H9 (cell line): ENCODE measurements around the gene ITGA11. TPM values are rescaled to one million over a fixed set of nuclear protein-coding genes. Genes with fewer than 3 reads are reported as not detected.

ENCODE experiments used
- DNase-seq: peaks from one replicate; pipeline ENCODE4 v3.0.0-alpha.2; 2017
- H2AFZ ChIP-seq: one replicate; pipeline ENCODE4 v1.6.1; 2013; ENCODE audit warnings: mild to moderate bottlenecking, low read length, control low read depth, moderate library complexity
- H2AK5ac ChIP-seq: 2 replicates; pipeline ENCODE4 v1.6.1; 2013; ENCODE audit warnings: low read length, control low read depth, mixed read lengths; ENCODE audit not compliant: insufficient read length
- H2BK120ac ChIP-seq: one replicate; pipeline ENCODE4 v1.6.1; 2013; ENCODE audit warnings: low read depth, mild to moderate bottlenecking, low read length, control low read depth, inconsistent platforms; ENCODE audit not compliant: poor library complexity, severe bottlenecking
- H2BK12ac ChIP-seq: 2 replicates; pipeline ENCODE4 v1.6.1; 2013; ENCODE audit warnings: low read length, control low read depth, mixed read lengths, low read depth; ENCODE audit not compliant: insufficient read length
- H2BK15ac ChIP-seq: 2 replicates; pipeline ENCODE4 v1.6.1; 2013; ENCODE audit warnings: low read depth, low read length, control low read depth
- H2BK20ac ChIP-seq: one replicate; pipeline ENCODE4 v1.6.1; 2013; ENCODE audit warnings: low read depth, mild to moderate bottlenecking, low read length, control low read depth, inconsistent platforms; ENCODE audit not compliant: poor library complexity, severe bottlenecking
- H2BK5ac ChIP-seq: 2 replicates; pipeline ENCODE4 v1.6.1; 2013; ENCODE audit warnings: low read length, control low read depth, mixed read lengths; ENCODE audit not compliant: insufficient read length
- H3K14ac ChIP-seq: 2 replicates; pipeline ENCODE4 v1.6.1; 2013; ENCODE audit warnings: low read length, control low read depth; ENCODE audit not compliant: insufficient read depth
- H3K18ac ChIP-seq: 2 replicates; pipeline ENCODE4 v1.6.1; 2013; ENCODE audit warnings: low read depth, mild to moderate bottlenecking, mixed read lengths, low read length, control low read depth; ENCODE audit not compliant: insufficient read length
- H3K23ac ChIP-seq: 2 replicates; pipeline ENCODE4 v1.6.1; 2013; ENCODE audit warnings: low read length, control low read depth, mixed read lengths, low read depth; ENCODE audit not compliant: insufficient read length
- H3K23me2 ChIP-seq: 2 replicates; pipeline ENCODE4 v1.6.1; 2013; ENCODE audit warnings: low read depth, mild to moderate bottlenecking, mixed read lengths, low read length, control low read depth; ENCODE audit not compliant: insufficient read length, poor library complexity, severe bottlenecking
- H3K27ac ChIP-seq: 2 replicates; pipeline ENCODE4 v1.5.1; 2013; ENCODE audit warnings: low read length, control low read depth, mixed read lengths, low read depth; ENCODE audit not compliant: insufficient read length
- H3K27me3 ChIP-seq: 2 replicates; pipeline ENCODE4 v1.6.1; 2013; ENCODE audit warnings: low read length, control low read depth, inconsistent platforms; ENCODE audit not compliant: insufficient read depth
- H3K4ac ChIP-seq: 2 replicates; pipeline ENCODE4 v1.6.1; 2013; ENCODE audit warnings: low read depth, mild to moderate bottlenecking, control low read depth, inconsistent platforms, low read length, moderate library complexity
- H3K4me1 ChIP-seq: 2 replicates; pipeline ENCODE4 v1.6.1; 2013; ENCODE audit warnings: low read length, control low read depth, inconsistent platforms; ENCODE audit not compliant: insufficient read depth
- H3K4me2 ChIP-seq: 2 replicates; pipeline ENCODE4 v1.6.1; 2013; ENCODE audit warnings: low read length, control low read depth, mixed read lengths; ENCODE audit not compliant: insufficient read length, insufficient read depth
- H3K56ac ChIP-seq: 2 replicates; pipeline ENCODE4 v1.6.1; 2013; ENCODE audit warnings: low read depth, mild to moderate bottlenecking, mixed read lengths, low read length, control low read depth; ENCODE audit not compliant: insufficient read length
- H3K79me1 ChIP-seq: 2 replicates; pipeline ENCODE4 v1.6.1; 2013; ENCODE audit warnings: low read depth, mild to moderate bottlenecking, moderate library complexity, low read length, control low read depth, inconsistent platforms; ENCODE audit not compliant: insufficient read depth, poor library complexity, severe bottlenecking
- H3K79me2 ChIP-seq: 2 replicates; pipeline ENCODE4 v1.6.1; 2013; ENCODE audit warnings: low read length, control low read depth, inconsistent platforms; ENCODE audit not compliant: insufficient read depth
- H3K9ac ChIP-seq: 2 replicates; pipeline ENCODE4 v1.6.1; 2013; ENCODE audit warnings: low read length, control low read depth, mixed read lengths; ENCODE audit not compliant: insufficient read length; ENCODE audit errors: extremely low read depth
- H3K9me3 ChIP-seq: one replicate; pipeline ENCODE4 v1.6.1; 2013; ENCODE audit warnings: low read depth, low read length, inconsistent platforms; ENCODE audit not compliant: control insufficient read depth
- H3T11ph ChIP-seq: one replicate; pipeline ENCODE4 v1.6.1; 2013; ENCODE audit warnings: mild to moderate bottlenecking, low read length, control low read depth, inconsistent platforms
- H4K20me1 ChIP-seq: one replicate; pipeline ENCODE4 v1.6.1; 2013; ENCODE audit not compliant: control insufficient read depth, insufficient read length, insufficient read depth
- H4K5ac ChIP-seq: 2 replicates; pipeline ENCODE4 v1.6.1; 2013; ENCODE audit warnings: low read depth, mild to moderate bottlenecking, mixed read lengths, low read length, control low read depth; ENCODE audit not compliant: insufficient read length
- H4K8ac ChIP-seq: replicated peaks from 2 replicates; pipeline ENCODE4 v1.6.1; 2013; ENCODE audit warnings: low read length, control low read depth, mixed read lengths, low read depth; ENCODE audit not compliant: insufficient read length
- H4K91ac ChIP-seq: 2 replicates; pipeline ENCODE4 v1.6.1; 2013; ENCODE audit warnings: low read depth, mild to moderate bottlenecking, moderate library complexity, mixed read lengths, low read length, control low read depth; ENCODE audit not compliant: insufficient read length
- H3K27ac Mint-ChIP-seq, 3 experiments: 2 replicates in 2 of 3; 3 replicates in 1 of 3; pipeline ENCODE4 v1.8.0; 2020 to 2021; ENCODE audit warnings: mixed read lengths in 3 of 3, mild to moderate bottlenecking in 1 of 3, moderate library complexity in 1 of 3
- H3K27me3 Mint-ChIP-seq: 2 replicates; pipeline ENCODE4 v1.8.0; 2021; ENCODE audit warnings: low read depth, mild to moderate bottlenecking, moderate library complexity, mixed read lengths
- H3K36me3 Mint-ChIP-seq, 3 experiments: 2 replicates in 2 of 3; 3 replicates in 1 of 3; pipeline ENCODE4 v1.8.0; 2020 to 2021; ENCODE audit warnings: low read depth in 3 of 3, mixed read lengths in 3 of 3; ENCODE audit not compliant: insufficient read depth in 1 of 3
- H3K4me1 Mint-ChIP-seq, 2 experiments: 2 replicates each; pipeline ENCODE4 v1.8.0; 2020; ENCODE audit warnings: mixed read lengths in 2 of 2
- H3K4me3 Mint-ChIP-seq, 2 experiments: 2 replicates in 1 of 2; 3 replicates in 1 of 2; pipeline ENCODE4 v1.8.0; 2020 to 2021; ENCODE audit warnings: mild to moderate bottlenecking in 2 of 2, mixed read lengths in 2 of 2, moderate library complexity in 1 of 2
- H3K9me3 Mint-ChIP-seq, 2 experiments: 2 replicates in 1 of 2; 3 replicates in 1 of 2; pipeline ENCODE4 v1.8.0; 2020; ENCODE audit warnings: mild to moderate bottlenecking in 2 of 2, mixed read lengths in 2 of 2, moderate library complexity in 1 of 2
- CTCF ChIP-seq: fragments of 200-600 bp; sonication (generic); conservative IDR thresholded peaks from 3 replicates; pipeline ENCODE4 v1.8.0; 2021; ENCODE audit warnings: antibody characterized with exemption, mild to moderate bottlenecking
- WGBS: extraction: QIAGEN DNeasy Blood & Tissue Kit; methylation state at CpG from one replicate; pipeline ENCODE4 v1.1.7; 2013; ENCODE audit warnings: missing lambda C conversion rate, low lambda C conversion rate, mixed read lengths; ENCODE audit not compliant: insufficient read length; ENCODE audit errors: extremely low coverage; 5-methylcytosine and 5-hydroxymethylcytosine counted together
- total RNA-seq: library from RNA; stranded (reverse); gene quantifications from 2 replicates; pipeline ENCODE4 v1.2.1, GENCODE V29; 2021

ITGA11 gene
- total RNA-seq, 1 experiment from 2014 or later, result 0.07 TPM

DNA sequence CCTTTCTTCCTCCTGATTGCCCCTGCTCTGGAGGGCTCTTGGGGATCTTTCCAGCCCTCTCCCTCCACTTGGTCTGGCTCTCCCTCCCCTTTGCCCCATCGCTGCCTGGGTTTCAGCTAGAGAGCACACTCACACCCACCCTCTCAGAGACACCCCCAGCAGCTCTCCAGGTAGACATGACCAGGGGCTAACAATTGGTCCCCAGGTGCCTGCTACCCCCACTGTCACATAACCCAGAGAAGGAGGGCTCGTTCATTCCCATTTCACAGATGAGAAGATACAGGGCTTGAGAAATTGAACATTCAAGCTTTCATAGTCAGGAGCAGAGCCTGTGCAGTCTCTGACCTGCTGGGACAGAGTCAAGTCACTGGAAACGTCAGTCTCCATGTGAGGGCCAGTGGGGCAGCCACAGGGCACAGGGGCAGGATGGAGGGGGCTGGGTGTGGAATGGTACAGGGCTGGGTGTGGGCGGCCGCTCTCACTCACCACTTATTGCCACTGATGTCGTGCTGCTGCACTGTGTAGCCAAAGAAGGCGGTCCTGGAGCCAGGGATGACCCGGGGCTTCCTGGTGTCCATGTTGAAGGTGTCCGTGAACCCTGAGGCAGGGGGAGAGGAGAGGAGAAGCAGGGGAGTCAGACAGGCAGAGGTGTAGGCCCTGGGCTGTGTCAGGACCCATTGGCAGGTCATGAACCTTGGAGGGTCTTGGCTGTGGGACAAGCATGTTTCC, 29.4 kb downstream of the ITGA11 start:
- TF ChIP-seq CTCF, result no peak
- Histone ChIP-seq H2BK12ac (no peak overlapping the region), H3K14ac (no peak overlapping the region), H2BK20ac (no peak overlapping the region), H2BK5ac (no peak overlapping the region), H3K4me1 (no peaks in the 10 kb centered on the region), H3K27me3 (no peaks in the 10 kb centered on the region), H3T11ph (no peak overlapping the region), H2BK15ac (no peak overlapping the region), H3K9me3 (no peaks in the 10 kb centered on the region), H4K20me1 (no peaks in the 10 kb centered on the region), H2AK5ac (no peak overlapping the region), H2BK120ac (no peak overlapping the region), H3K4ac (no peak overlapping the region), H3K23ac (no peak overlapping the region), H3K56ac (no peak overlapping the region), H2AFZ (no peak overlapping the region), H3K4me2 (no peak overlapping the region), H3K23me2 (no peaks in the 10 kb centered on the region), H4K8ac (no peak overlapping the region), H4K91ac (no peak overlapping the region), H3K79me1 (no peaks in the 10 kb centered on the region), H3K9ac (no peak overlapping the region), H3K27ac (no peak overlapping the region), H3K18ac (no peak overlapping the region), H3K79me2 (no peaks in the 10 kb centered on the region), H4K5ac (no peak overlapping the region)
- Mint-ChIP-seq H3K9me3 (no peaks in the 10 kb centered on the region; a peak in 1 of 5 replicates), H3K27me3 (peaks cover 4% of the 10 kb centered on the region; the same call in 1 of the 2 replicates), H3K36me3 (no peaks in the 10 kb centered on the region), H3K4me3 (no peak overlapping the region), H3K4me1 (no peaks in the 10 kb centered on the region), H3K27ac (no peak overlapping the region)
- peak; percentile 16 for DNase-seq
- WGBS, result no CpG with 5 or more reads among the region's 9 CpGs
